ENCODE data around the gene HBS1L.

Gene HBS1L

DNA sequence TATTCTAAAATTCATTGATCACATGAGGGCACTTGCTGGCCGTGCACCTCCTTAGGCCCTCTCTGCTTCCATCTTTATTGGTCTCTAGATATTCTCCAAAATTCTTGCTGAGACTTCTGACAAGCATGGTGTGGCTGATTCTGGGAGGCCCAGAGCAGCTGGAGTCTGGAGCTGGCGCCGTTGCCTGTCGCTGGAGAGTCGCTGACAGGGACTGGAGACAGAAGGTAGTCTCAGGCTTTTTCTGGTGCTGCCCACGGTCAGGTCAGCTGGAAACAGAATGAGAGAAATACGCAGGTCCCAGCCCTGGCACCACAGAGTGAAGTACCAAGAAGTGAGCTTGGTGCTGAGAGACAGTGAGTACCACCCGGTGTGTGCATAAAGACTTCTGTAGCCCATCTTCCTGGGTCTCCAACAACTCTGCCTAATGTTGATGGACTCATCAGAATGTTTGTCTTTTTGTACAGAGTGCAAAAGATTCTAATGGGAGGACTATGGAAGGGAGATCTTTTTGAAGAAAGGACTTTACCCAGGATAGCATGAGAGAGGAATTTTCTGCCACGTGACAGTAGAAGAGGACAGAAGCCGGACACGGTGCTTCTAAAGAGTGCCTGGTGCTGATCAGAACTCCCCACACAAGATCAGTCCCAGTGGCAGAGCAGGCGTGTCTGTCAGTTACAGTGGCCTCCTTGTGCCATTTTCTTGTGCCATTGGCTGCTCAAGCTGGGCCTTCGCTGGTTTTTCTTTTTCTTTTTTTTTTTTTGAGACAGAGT, 102.9 kb downstream of the HBS1L start:
- DNase-seq (ENCODE audit: low read depth in 1 of 2, low spot score in 1 of 2) = no peak

DNA sequence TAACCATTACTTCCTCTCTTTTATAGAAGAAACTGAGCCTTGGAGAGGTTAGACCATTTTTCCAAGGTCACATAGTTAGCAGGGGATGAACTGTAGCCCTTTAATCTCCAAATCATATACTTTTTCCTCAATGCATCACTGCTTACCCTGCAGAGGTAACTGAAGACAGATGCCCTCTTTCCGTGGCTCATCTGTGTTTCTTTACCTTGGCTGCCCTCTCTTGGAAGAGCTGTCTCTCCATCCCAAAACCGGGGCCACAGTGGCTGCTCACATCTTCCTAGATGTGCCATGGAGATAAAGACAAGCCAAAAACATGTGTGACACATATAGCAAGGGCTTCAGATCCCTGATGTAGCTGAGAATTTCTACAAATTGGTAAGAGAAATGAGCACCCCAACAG, 104.1 kb downstream of the HBS1L start:
- no peak for DNase-seq (ENCODE audit: low read depth in 1 of 2, low spot score in 1 of 2)

DNA sequence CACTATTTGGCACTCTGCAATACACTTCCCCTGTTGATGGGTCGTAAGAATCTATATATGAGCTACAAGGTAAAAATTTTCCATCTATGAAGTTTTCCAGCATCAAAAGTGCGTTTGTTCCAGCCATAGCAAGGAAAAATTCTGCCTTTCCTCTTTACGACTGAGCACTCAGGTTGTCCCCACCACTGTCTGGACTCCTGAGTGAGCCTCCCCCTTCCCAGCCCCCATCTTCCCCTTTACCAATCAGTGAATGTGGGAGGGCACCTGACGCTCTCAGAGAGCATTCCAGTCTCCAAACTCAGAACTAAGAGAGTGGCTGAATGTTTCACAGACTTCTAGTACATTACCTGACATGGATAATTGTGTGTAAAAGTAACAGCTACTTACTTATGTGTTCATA, 104.7 kb downstream of the HBS1L start, which contains the start of gene ALDH8A1:
Gene ALDH8A1 (minus strand): TSS at position 175 of the 400 bp plus-strand sequence. CDS start 48 bp downstream, at position 127.
- DNase-seq (ENCODE audit: low read depth in 1 of 2, low spot score in 1 of 2) = no peak

DNA sequence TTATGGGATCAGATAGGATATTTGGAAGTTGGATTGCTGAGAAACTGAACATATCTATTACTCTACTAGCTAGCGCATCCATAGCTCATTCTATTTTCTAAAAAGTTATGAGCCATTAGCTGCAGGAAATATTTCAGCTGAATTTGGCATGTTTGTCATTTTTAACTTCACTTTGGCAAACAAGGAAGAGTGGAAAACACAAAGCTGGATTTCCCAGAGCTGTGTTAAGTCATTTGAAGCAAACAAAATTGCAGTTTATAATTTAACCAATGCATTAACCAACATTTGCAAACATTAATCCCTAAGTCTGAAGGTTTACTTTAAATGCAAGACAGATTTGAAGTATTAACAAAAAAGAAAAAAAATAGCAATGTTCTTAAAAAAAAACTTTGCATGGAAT, 105.9 kb downstream of the HBS1L start:
- no peak for DNase-seq (ENCODE audit: low read depth in 1 of 2, low spot score in 1 of 2)

DNA sequence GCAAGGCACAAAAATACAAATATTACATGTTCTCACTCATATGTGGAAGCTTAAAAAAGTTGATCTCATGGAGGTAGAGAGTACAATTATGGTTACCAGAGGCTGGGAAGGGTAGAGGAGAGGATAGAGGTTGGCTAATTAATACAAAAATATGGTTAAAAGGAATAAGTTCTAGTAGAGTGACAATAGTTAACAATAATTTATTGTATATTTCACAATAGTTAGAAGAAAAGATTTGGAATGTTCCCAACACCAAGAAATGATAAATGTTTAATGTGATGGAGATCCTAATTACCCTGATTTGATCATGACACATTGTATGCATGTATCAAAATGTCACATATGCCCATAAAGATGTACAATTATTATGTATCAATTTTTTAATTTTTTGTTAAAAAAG, 106.5 kb downstream of the HBS1L start:
- no peak for DNase-seq (ENCODE audit: low read depth in 1 of 2, low spot score in 1 of 2)

DNA sequence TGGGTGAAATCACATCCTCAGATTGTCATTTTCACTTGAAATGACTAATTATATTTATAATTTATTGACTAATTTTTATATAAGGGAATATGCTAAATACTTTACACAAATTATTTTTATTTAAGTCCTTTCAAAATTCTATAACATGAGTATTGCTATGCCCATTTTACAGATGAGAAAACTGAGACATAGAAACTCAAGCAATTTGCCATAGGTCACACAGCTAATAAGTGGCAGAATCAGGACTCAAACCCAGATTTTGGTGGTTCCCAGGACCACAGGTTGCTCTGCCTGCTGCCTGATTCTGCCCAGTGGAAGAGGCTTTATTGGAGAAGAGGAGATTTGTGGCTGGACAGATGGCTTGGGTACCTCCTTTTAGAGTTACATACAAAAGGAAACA, 109.6 kb downstream of the HBS1L start:
- no peak for DNase-seq (ENCODE audit: low read depth in 1 of 2, low spot score in 1 of 2)

DNA sequence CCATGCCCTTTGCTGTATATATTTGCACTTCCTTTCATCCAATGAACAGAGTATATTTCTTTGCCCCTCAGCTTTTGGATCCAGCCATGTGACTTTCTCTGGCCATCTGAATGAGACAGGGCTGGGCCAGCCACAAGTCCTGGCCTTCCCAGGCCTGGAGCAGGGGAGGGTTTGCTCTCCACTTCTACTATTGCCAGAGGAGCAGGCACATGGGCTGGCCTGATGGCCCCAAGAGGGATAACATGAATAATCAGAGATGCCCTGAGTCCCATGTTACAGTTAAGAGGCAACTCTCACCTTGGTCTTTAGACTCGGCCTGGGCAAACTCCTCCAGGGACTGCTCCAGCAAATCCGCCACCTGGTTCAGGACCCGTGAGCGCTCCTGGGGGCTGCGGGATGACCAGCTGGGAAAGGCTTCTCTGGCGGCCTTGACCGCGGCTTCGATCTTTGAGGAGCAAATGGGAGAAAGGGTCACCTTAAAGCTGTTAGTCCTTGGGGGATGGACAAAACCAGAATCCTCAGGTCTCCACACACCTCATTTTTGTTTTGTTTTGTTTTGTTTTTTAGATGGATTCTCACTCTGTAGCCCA, 111.0 kb downstream of the HBS1L start:
- no peak for DNase-seq (ENCODE audit: low read depth in 1 of 2, low spot score in 1 of 2)

DNA sequence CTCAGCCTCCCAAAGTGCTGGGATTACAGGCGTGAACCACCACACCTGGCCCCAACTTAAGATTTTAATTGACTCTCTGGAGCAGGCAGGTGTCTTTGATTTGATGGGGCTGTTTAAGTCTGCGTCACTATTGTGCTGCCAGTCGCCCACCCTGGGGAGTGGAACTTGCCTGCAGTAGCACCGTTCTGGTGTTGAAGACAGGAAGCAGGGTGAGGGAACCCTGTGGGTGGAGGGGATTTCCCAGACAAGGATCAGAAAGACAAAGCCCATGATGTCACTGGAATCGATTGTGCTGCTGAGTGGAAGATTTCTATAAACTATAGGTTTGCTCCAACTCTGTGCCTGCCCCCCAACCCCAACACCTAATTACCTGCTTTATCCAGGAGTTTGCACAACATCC, 115.7 kb downstream of the HBS1L start:
- peak in 1 of 2 donors; percentile 43 for DNase-seq (ENCODE audit: low read depth in 1 of 2, low spot score in 1 of 2)

DNA sequence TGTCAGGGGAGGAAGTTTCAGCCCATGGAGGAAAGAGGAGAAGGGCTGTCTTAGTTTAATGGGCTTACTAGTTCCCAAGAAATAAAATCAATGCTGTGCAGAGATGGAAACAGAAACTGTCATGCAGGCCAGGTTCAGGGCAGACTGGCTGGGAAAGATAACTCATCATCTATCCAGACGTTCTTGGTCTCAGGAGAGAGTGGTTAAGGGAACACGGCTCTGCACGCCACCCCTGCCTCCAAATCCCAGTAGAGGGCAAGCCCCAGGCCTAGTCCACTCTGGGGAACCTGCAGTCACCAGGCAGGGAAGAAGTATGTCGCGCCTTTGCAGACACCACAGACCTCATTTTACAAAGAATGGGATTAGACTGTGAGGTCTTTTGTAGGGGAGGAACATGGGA, 117.2 kb downstream of the HBS1L start:
- DNase-seq (ENCODE audit: low read depth in 1 of 2, low spot score in 1 of 2) = no peak

DNA sequence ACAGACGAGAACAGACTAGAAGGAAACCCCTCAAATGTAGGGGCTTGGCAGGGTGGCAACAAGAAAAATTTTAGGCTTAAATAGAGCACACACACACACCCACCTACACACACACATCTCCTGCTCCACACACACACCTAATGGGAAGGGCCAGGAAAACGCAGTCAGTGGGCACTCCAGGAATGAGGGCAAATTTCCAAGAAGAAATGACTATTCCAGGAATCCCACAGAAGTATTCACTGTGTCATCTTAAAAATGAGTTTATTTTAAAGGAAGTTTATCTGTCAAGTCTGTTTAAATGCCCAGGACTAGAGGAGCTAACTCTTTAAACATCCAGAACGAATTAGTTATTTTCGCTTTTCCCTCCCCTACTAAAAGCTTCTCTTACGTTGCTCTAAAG, 117.7 kb downstream of the HBS1L start:
- no peak for DNase-seq (ENCODE audit: low read depth in 1 of 2, low spot score in 1 of 2)

DNA sequence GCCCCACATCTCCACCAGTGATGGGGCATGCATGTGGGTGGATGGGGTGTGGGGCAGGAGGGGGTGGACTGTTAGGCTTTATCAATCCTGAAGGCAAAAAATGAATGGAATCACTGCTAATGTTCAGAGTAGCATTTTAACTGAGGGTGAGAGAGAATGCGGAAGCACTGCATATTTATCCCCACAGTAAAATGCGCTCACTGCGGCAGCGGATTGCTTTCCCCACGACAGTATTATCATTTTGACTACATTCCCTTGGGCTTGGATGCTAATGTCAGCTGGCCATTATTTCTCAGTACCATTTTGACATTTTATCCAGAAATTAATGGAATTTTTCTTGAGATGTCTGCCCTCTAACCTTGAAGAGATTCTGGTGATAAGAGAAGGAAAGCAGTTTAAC, 118.1 kb downstream of the HBS1L start:
- no peak for DNase-seq (ENCODE audit: low read depth in 1 of 2, low spot score in 1 of 2)

DNA sequence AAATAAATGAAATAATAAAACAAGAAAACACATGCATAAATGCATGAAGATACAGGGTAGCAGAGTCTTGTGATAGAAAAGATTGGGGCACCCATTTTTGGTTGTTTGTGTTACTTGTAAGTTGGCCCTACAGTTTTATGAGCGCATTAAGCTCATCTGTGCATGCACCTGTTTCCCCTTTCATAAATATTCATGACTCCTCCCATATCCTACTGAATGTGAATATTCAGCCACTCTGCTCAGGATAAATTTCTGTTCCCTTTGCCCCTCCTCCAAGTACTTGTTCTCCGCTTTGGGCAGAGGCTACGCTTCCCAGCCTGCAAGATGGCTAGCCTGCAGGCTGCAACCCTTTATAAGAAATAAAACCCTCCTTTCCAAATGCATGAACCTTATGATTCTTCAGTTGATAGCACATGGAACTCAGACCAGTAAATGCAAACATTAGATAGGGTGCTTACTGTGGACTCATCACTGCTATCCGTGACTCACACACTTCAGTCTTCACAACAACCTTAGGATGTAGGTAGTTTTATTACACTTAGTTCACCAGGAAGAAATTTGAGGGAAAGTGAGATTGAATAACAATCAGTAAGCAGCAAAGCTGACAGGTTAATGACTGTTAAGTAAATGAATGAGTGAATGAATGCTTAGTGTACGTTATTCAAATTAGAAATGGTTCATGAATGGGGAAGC, 119.7 kb downstream of the HBS1L start:
- DNase-seq (ENCODE audit: low read depth in 1 of 2, low spot score in 1 of 2) = no peak

DNA sequence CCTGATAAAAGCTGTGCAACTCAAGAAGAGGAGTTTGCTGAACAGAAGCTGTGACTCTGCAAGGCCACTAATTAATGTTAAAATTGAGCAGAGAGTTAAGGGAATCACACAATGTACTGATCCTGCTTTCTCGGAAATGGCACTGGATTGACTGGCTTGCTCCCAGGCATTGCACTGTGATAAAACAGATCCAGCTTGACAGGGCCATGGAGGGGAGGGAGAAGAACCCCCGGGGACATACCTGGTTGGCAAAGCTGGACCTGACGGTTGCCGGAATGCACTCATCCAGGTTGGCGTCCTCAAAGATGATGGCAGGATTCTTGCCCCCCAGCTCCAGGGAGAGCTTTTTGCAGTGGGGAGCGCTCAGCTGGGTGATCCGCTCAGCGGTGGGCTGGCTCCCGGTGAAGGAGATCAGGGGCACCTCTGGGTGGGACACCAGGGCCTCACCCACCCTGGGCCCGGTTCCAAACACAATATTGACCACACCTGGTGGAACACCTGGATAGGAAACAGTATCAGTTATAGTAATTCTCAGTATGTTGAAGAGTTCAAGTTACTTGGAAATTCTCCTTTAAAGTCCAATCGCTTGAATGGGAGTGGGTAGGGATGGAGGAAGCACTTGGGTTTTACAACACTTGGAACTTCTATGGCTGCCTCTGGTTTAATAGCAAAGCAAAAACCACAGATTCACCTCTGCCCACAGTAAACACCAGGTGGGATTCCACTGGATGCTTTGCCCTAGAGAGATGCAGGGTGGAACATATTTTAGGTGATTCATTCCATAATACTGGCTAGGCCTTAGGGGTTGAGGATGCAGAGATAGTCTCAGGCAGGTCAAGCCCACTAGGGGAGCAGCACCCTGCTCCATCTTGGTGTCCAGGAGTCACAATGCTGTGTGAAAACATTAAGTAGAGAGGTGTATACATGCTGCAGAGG, 121.8 kb downstream of the HBS1L start:
- DNase-seq (ENCODE audit: low read depth in 1 of 2, low spot score in 1 of 2) = no peak

DNA sequence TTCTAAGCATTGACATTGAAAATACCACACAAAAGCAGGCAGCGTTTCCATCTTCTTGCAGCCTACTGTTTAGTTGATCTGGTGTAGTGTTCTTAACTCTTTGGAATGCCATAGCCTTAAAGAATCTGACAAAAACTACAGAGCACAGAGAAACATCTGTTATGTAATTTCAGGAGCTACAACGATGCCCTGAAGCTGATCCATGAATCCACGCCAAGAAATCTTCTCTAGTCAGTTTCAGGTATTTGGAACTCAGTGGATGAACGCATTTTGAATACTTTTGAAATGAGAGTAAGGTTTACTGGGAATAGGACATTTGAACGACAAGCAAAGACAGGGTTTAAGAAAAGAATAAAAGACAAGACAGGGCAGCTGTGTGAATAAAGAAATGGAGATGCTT, 122.5 kb downstream of the HBS1L start:
- DNase-seq (ENCODE audit: low read depth in 1 of 2, low spot score in 1 of 2) = no peak

DNA sequence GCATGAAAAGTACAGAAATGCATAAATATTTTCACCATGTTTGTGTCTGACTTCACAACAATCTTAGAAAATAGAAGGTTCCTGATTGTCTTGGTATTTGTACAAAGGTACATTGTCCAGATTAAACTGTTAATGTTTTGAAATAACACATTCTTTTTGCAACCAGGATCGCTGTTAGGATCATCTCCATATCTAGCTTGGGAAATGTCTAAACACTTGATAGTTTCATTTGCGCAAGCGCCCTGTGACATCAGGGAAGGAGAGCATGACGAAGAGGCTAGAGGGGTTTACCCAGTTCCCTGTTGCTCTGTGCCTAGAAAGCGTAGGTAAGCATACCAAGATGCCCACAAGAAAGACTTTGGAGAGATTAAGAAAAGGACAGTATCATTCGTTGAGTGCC, 124.2 kb downstream of the HBS1L start:
- no peak for DNase-seq (ENCODE audit: low read depth in 1 of 2, low spot score in 1 of 2)

DNA sequence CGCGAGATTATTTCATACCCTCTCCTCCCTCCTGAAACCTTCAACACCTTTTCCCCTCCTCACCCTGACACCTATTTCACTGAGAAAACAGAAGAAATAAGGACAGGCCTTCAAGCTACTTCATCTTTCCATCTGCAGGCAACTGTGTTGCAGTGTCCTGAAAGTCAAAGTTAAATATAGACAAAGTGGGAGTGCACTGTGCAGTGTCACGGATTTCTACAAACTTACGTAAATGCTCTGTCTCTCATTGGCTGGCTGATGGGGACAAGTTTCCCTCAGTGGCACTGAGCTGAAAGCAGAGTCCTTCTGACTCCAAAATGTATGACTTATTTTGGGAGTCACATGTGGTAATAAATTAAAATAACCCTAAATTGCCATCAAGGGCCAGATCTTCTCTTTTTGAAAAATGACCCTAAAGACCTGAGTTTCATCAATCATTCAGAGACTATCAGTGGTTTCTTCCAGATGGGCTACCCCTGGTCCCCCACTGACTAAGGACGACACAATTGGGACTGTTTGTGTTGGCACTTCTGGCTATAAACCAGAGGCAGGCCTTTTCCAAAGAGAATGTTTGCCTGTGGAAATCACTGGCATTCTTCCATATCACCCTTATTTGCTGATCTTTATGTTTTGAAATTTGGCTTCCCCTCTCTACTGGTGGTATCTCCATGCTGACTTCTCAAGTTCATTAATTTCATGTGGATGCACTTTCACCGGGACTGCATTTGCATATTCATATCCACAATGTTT, 126.3 kb downstream of the HBS1L start:
- no peak for DNase-seq (ENCODE audit: low read depth in 1 of 2, low spot score in 1 of 2)

DNA sequence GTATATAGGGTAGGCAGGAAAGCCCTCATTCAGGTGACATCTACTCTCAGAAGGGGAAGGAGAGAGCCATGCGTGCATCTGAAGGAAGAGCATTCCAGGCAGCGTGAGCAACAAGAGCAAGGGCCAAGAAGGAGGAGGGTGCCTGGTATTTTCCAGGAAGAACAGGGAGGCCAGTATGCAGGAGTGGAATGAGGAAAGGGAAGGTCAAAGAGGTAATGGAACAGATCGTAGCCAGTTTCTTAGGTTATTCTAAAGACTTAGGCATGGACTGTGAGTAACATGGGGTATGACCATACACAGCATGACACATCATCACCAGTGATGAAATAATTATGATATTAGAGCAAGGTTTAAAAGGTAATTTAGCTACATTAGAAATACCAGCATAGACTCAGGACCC, 128.8 kb downstream of the HBS1L start:
- no peak for DNase-seq (ENCODE audit: low read depth in 1 of 2, low spot score in 1 of 2)

DNA sequence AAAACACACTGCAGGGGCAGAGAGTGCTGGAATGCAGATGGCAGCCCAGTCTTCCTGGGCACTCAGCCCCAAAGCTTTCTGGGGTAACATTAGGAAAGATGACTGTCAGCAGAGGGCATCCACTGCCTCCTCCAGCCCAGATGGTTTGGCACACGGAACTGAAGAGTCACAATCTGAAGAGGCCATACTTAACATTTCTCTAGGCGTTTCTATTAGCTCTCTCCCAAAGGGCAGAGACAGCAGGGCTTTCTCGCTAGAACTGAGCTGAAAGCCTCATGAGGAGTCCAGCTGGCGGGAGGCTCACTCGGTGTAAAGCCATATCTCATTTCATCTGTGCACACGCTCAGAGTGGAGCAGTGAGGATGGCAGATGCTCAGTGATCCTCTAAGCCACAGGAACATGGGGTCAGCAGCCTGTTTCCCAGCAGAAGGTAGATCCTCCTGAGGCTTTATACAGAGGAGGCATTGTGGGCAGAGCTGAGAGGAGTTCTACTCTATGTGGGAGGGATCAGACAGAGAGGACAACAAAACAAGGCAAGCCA, 132.8 kb downstream of the HBS1L start:
- no peak for DNase-seq (ENCODE audit: low read depth in 1 of 2, low spot score in 1 of 2)

DNA sequence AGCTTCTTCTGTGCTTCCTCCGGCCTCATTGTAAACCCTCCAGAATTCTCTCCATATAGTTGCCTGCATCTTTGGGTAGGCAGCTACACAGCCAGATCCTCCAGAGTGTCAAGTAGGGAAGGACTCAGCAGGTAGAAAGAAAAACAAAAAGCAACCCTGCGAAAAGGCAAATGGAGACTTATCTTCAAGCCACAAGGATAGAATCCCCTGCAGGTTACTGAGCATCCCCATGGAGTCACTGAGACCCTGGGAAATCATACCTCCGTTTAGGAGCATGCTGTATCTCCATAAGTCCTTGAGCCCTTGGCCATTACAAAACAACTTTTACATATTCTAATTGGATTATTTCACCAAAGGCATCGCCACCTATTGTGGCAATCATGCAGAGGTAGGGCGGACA, 133.3 kb downstream of the HBS1L start:
- DNase-seq (ENCODE audit: low read depth in 1 of 2, low spot score in 1 of 2) = no peak

DNA sequence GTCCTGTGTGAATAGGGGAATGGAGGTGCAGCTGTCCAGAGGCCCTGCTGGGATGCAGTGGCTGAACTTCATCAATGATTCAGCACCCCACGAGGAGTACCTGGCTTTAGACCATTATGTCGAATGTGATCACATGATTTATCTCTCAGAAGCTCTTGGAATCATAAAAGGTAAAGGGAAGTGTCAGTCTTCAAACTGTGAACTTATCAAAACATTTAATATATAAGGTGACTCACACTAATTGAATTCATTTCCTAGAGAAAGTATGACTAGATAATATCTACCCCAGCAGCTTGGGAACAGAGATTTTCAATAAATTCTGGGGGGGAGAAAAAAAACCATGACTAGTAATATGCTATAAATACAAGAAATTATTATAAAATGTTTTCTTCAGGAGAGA, 134.2 kb downstream of the HBS1L start:
- DNase-seq (ENCODE audit: low read depth in 1 of 2, low spot score in 1 of 2) = no peak

All from stimulated activated CD4-positive, alpha-beta T cell treated with anti-CD3 and anti-CD28 coated beads, Interleukin-15, amount 100 ng/mL, for 1 hour (primary cell).